D341Med (cell line): Measurements from ENCODE around the gene ZNF148.
"Not testable (repeated sequence)": the region's sequence is repeated elsewhere in the genome, so short reads cannot be mapped to it uniquely, and the experiment has no call there.

Experiments used
- DNase-seq: peaks from one replicate; pipeline ENCODE4 v3.0.0; 2012; ENCODE audit warnings: low spot score

The ZNF148 gene

GRCh38 chr3:125374996-125375941 lies at the start of gene ZNF148:
ZNF148 (minus strand) TSS chr3:125375325; CDS start chr3:125313640, 61,685 bp downstream.
- DNase-seq, result peak; percentile 94

- no peak for DNase-seq
Measured at GRCh38 chr3:125418306-125418705, 43.2 kb upstream of the ZNF148 start.

GRCh38 chr3:125416235-125416634 lies 41.1 kb upstream of the ZNF148 start:
- DNase-seq, result no peak

GRCh38 chr3:125414669-125415068 lies 39.5 kb upstream of the ZNF148 start:
- DNase-seq, result no peak

- DNase-seq, result no peak
Measured at GRCh38 chr3:125410922-125411321, 35.8 kb upstream of the ZNF148 start.

- no peak for DNase-seq
Measured at GRCh38 chr3:125406070-125406469, 30.9 kb upstream of the ZNF148 start.

GRCh38 chr3:125405515-125405914 lies 30.4 kb upstream of the ZNF148 start:
- not testable (repeated sequence) for DNase-seq

GRCh38 chr3:125403789-125404188 lies 28.7 kb upstream of the ZNF148 start:
- DNase-seq, result no peak

GRCh38 chr3:125402639-125403038 lies 27.5 kb upstream of the ZNF148 start:
- DNase-seq, result no peak

- DNase-seq, result no peak
Measured at GRCh38 chr3:125401402-125401801, 26.3 kb upstream of the ZNF148 start.

- DNase-seq, result no peak
Measured at GRCh38 chr3:125398952-125399351, 23.8 kb upstream of the ZNF148 start.

GRCh38 chr3:125395091-125395490 lies 20.0 kb upstream of the ZNF148 start:
- DNase-seq, result no peak

GRCh38 chr3:125394406-125394805 lies 19.3 kb upstream of the ZNF148 start:
- no peak for DNase-seq

GRCh38 chr3:125389282-125389681 lies 14.2 kb upstream of the ZNF148 start:
- no peak for DNase-seq

- not testable (repeated sequence) for DNase-seq
Measured at GRCh38 chr3:125388369-125388768, 13.2 kb upstream of the ZNF148 start.

GRCh38 chr3:125386811-125387210 lies 11.7 kb upstream of the ZNF148 start:
- DNase-seq, result no peak

GRCh38 chr3:125383744-125384143 lies 8.6 kb upstream of the ZNF148 start:
- no peak for DNase-seq

- no peak for DNase-seq
Measured at GRCh38 chr3:125382298-125382697, 7.2 kb upstream of the ZNF148 start.

- no peak for DNase-seq
Measured at GRCh38 chr3:125381743-125382142, 6.6 kb upstream of the ZNF148 start.

GRCh38 chr3:125381314-125381713 lies 6.2 kb upstream of the ZNF148 start:
- DNase-seq, result no peak

GRCh38 chr3:125379483-125379882 lies 4.4 kb upstream of the ZNF148 start:
- no peak for DNase-seq

GRCh38 chr3:125378762-125379161 lies 3.6 kb upstream of the ZNF148 start:
- no peak for DNase-seq

- peak; percentile 43 for DNase-seq
Measured at GRCh38 chr3:125375950-125376679, 990 bp upstream of the ZNF148 start.
